LNCAP (cell line): ENCODE data around the gene GAREM1.

Experiments used
- CTCF ChIP-seq: fragments of 450-650 bp; IDR thresholded peaks from 2 replicates; pipeline ENCODE4 v1.5.1; 2017; ENCODE audit warnings: mild to moderate bottlenecking

The GAREM1 gene

GRCh38 chr18:32420084-32420750 lies 50.5 kb downstream of the GAREM1 start:
- no peak for TF ChIP-seq CTCF

DNA sequence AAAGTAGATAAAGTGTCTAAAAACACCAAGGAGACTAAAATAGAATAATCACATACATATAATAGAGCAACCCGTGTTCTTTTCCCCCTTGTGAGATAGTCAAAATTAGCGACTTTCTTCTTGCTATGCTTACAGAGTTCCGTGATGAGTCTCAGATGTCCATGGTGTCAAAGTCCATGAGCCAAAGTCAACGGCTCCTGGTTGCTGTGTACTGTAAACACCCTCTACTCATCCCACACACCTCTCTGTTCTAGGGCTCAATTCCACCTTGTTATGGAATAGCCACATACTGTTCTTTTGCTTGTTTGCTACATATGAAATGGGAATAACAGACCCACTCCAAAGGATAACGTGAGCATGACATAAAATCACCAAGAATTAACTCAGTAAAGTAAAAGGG lies 52.5 kb downstream of the GAREM1 start:
- TF ChIP-seq CTCF: no peak

GRCh38 chr18:32405588-32405987 lies 65.1 kb downstream of the GAREM1 start:
- no peak for TF ChIP-seq CTCF

DNA sequence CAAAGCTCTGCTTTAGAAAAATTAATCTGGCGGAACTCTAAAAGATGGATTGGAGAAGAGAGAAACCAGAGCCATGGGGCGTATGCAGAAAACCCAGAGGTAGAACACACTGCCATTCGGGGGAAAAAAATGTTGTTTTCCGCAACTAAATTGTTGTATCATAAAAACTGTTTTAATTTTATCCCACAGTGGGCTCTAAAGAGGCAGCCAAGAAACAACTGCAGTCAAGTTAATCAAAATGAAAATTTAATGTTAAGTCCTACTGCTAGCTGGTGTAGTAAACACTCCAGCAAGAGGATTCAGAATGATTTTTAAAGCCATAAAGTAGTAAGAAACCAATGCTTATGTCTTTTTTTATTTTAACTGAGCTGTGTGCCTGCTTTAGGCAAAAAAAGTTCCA lies 69.1 kb downstream of the GAREM1 start:
- no peak for TF ChIP-seq CTCF

DNA sequence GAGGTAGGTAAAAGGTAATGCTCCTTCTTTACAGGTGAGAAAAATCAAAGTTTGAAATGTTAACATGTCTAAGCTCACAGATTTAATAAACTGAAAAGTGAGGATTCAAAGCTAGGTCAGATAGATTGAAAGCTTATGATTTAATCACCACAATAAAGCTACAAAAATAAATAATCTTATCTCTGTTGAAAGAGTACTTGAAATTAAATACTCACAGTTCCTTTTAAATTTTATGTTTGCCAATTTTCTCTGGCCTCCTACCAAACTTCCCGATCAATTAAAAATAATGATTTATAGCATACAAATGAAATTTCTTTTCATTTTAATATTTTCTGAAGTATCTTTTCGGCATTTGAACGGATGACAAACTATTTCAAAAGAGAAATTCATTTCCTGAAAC lies 77.3 kb downstream of the GAREM1 start:
- no peak for TF ChIP-seq CTCF

- no peak for TF ChIP-seq CTCF
These were observed 79.6 kb downstream of the GAREM1 start for GRCh38 chr18:32391126-32391525.

DNA sequence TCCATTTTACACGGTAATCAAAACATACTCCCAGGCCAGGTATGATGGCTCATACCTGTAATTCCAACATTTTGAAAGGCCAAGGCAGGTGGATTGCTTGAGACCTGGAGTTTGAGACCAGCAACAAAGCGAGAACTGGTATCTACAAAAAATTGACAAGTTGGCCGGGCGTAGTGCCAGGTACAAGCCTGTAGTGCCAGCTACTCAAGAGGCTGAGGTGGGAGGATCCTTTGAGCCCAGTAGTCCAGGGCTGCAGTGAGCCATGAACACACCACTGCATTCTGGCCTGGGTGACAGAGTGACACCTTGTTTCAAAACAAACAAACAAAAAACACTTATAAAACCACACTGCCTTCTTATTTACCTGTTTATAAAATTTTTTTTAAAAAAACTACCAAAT lies 80.8 kb downstream of the GAREM1 start:
- no peak for TF ChIP-seq CTCF

DNA sequence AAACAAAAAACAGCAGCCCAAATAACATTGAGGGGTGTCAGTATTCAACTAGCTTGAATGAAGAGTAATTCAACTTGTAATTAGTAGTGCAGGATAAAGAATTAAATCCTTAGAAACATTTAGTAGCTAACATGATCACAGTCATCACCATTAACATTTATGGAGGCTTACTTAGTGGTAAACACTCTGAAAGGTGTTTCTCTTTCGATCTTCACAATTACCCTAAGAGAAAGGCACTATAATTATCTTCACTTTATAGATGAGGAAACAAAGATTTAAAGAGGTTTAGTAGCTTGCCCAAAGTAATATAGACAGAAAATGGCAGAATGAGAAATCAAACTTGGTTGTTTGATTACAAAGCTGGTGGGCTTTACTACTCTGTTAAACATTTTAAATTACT lies 81.5 kb downstream of the GAREM1 start:
- no peak for TF ChIP-seq CTCF
